Stomach smooth muscle (tissue), 2 donors: ENCODE results near the gene KIAA0319L.

Source experiments
- H3K27ac ChIP-seq: one replicate; pipeline ENCODE4 v1.7.0; 2013; ENCODE audit warnings: mild to moderate bottlenecking, low read length, inconsistent platforms
- H3K27me3 ChIP-seq, 2 donors: one replicate each; pipeline ENCODE4 v1.7.0; 2013; ENCODE audit warnings: low read length in 2 of 2; ENCODE audit not compliant: insufficient read depth in 2 of 2, control insufficient read depth in 1 of 2
- H3K36me3 ChIP-seq, 2 donors: one replicate each; pipeline ENCODE4 v1.7.0; 2013; ENCODE audit warnings: low read length in 2 of 2; ENCODE audit not compliant: control insufficient read depth in 2 of 2, insufficient read depth in 2 of 2
- H3K4me1 ChIP-seq: one replicate; pipeline ENCODE4 v1.7.0; 2013; ENCODE audit warnings: low read length; ENCODE audit not compliant: control insufficient read depth, insufficient read depth
- H3K4me3 ChIP-seq, 2 donors: one replicate each; pipeline ENCODE4 v1.7.0; 2013; ENCODE audit warnings: low read length in 2 of 2
- H3K9ac ChIP-seq, 2 donors: one replicate each; pipeline ENCODE4 v1.7.0; 2013; ENCODE audit warnings: low read length in 2 of 2, mild to moderate bottlenecking in 1 of 2
- H3K9me3 ChIP-seq, 2 donors: one replicate each; pipeline ENCODE4 v1.7.0; 2013; ENCODE audit warnings: low read length in 2 of 2; ENCODE audit not compliant: control insufficient read depth in 2 of 2
- donor health status: healthy.
- donor health status: Pancreatic carcinoma.

KIAA0319L gene

DNA sequence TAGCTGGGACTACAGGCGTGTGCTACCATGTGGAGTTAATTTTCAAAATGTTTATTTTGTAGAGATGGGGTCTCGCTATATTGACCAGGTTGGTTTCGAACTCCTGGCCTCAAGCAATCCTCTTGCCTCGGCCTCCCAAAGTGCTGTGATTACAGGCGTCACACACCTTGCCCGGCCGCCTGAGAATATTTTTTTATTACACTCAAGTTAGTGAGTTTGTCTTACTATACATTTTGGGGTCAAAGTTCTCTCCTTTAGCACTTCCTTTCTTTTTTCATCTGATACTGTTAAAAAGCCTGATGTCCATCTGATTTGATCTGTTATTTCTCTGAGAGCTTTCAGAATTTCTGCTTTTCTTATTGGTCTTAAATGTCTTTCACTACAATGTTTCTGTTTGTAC, 128.8 kb downstream of the KIAA0319L start:
- H3K4me1 ChIP-seq, result no peaks in the 10 kb centered on the region
- H3K4me3 ChIP-seq, result no peak overlapping the region
- H3K27me3 ChIP-seq, result no peaks in the 10 kb centered on the region
- peaks cover 4 to 14% of the 10 kb centered on the region in 2 donors for H3K36me3 ChIP-seq
- H3K9ac ChIP-seq, result no peak overlapping the region
- no peak overlapping the region for H3K27ac ChIP-seq
- no peaks in the 10 kb centered on the region for H3K9me3 ChIP-seq

DNA sequence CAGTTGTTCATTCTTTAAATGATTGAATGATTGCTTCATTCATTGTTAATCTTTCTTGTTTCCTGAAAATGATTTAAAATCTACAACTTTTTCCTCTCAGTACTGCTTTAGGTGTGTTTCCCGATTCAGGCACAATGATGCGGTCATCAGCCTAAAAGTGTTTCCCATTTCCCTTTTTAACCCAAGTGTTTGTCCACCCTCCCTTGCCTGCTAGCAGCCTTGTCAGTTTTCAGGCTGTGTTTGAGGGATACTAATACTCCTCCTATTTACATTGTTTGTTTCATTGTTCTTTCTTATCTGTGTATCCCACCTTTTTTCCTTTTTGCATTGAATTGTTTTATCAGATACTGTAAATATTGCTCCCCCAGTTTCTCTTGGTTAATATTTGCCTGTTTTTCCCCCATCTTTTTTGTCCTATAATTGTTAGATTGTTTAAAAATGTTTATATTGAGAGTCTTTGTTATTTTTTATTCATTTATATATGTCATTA, 131.1 kb downstream of the KIAA0319L start:
- no peak overlapping the region for H3K27ac ChIP-seq
- no peaks in the 10 kb centered on the region for H3K4me1 ChIP-seq
- H3K9ac ChIP-seq, result no peak overlapping the region
- no peak overlapping the region for H3K4me3 ChIP-seq
- no peaks in the 10 kb centered on the region for H3K9me3 ChIP-seq
- no peaks in the 10 kb centered on the region for H3K27me3 ChIP-seq
- H3K36me3 ChIP-seq, result peaks cover 1 to 3% of the 10 kb centered on the region in 2 donors

DNA sequence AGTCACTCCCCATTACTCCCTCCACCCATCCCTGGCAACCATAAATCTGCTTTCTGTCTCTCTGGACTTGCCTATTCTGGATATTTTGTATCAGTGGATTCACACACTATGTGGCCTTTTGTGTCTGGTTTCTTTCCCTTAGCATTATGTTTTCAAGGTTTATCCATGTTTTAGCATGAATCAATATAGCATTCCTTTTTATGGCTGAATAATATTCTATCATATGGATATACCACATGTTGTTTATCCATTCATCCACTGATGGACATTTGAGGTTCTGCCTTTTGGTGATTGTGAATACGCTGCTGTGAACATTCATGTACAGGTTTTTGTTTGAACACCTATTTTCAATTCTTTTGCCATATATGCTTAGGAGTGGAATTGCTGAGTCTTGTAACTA, 148.3 kb downstream of the KIAA0319L start:
- Histone ChIP-seq H3K9ac (no peak overlapping the region), H3K36me3 (peaks cover 20 to 28% of the 10 kb centered on the region in 2 donors), H3K4me3 (no peak overlapping the region), H3K27ac (no peak overlapping the region), H3K27me3 (no peaks in the 10 kb centered on the region), H3K4me1 (no peaks in the 10 kb centered on the region), H3K9me3 (no peaks in the 10 kb centered on the region)

DNA sequence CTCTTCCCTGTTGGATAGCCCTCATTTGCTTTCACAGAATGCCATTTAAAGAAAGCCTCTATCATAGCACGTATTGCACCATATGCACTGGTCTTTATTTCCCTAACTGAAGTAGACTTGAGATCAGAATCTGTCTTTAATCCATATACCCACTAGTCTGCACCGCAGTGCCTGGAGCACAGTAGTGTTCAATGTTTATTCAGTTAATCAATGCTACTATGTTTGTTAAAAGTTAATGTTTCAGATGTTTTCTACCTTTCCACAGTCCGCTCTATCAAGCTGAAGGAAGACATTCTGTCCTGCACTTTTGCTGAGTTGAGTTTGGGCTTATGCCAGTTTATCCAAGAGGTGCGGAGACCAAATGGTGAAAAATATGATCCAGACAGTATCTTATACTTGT, 149.5 kb downstream of the KIAA0319L start:
- no peaks in the 10 kb centered on the region for H3K27me3 ChIP-seq
- no peaks in the 10 kb centered on the region for H3K4me1 ChIP-seq
- no peaks in the 10 kb centered on the region for H3K9me3 ChIP-seq
- H3K27ac ChIP-seq, result no peak overlapping the region
- no peak overlapping the region for H3K9ac ChIP-seq
- H3K4me3 ChIP-seq, result no peak overlapping the region
- H3K36me3 ChIP-seq, result peaks cover 22 to 28% of the 10 kb centered on the region in 2 donors

DNA sequence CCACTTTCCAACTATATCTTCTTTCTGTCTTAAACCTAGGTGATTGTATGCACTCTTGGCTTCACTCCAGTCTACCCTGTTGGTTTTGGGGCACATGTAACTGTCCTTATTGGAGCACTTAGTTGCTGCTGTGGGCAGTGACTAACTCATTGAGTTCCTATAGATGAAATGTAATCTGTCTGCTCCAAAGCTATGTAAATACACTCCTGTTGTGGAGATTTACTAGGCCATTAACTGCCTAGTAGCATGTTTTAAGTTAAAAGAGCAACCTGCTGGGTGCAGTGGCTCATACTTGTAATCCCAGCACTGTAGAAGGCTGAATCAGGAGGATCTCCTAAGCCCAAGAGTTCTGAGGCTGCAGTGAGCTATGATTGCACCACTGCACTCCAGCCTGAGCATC, 151.1 kb downstream of the KIAA0319L start:
- Histone ChIP-seq H3K36me3 (peaks cover 28 to 29% of the 10 kb centered on the region in 2 donors), H3K9me3 (no peaks in the 10 kb centered on the region), H3K27ac (no peak overlapping the region), H3K27me3 (no peaks in the 10 kb centered on the region), H3K9ac (no peak overlapping the region), H3K4me1 (no peaks in the 10 kb centered on the region), H3K4me3 (no peak overlapping the region)

DNA sequence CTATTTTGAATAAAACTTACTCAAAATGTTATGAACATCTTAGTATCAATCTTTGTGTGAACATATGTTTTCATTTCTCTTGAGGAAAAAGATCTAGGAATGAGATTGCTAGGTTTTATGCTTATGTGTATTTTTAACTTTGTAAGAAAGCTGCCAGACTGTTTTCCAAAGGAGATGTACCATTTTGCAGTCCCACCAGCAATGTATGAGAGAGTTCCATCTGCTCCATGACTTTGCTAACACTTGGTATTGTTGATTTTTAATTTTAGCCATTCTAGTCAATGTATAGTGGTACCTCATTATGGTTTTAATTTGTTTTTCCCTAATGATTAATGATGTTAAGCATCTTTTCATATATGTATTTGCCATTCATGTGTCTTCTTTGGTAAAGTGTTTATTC, 156.2 kb downstream of the KIAA0319L start:
- no peak overlapping the region for H3K9ac ChIP-seq
- H3K27me3 ChIP-seq, result no peaks in the 10 kb centered on the region
- peaks cover 25 to 44% of the 10 kb centered on the region in 2 donors for H3K36me3 ChIP-seq
- no peak overlapping the region for H3K27ac ChIP-seq
- H3K9me3 ChIP-seq, result no peaks in the 10 kb centered on the region
- H3K4me1 ChIP-seq, result no peaks in the 10 kb centered on the region
- H3K4me3 ChIP-seq, result no peak overlapping the region

DNA sequence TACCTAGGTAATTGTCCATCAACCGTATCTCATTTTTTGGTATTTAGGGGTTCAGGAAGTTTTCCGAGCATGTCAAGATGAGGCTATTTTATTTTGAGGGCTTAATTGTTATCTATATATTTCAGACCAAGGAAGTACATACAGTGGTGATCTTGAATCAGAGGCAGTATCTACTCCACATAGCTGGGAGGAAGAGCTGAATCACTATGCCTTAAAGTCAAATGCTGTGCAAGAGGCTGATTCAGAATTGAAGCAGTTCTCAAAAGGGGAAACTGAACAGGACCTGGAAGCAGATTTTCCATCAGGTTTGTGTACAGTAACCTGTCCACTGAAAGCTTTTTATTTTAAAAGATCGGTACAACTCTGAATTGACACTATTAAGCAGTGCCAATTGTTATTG, 158.5 kb downstream of the KIAA0319L start:
- H3K27me3 ChIP-seq, result no peaks in the 10 kb centered on the region
- H3K4me1 ChIP-seq, result no peaks in the 10 kb centered on the region
- no peaks in the 10 kb centered on the region for H3K9me3 ChIP-seq
- no peak overlapping the region for H3K27ac ChIP-seq
- H3K4me3 ChIP-seq, result no peak overlapping the region
- peaks cover 31 to 50% of the 10 kb centered on the region in 2 donors for H3K36me3 ChIP-seq
- H3K9ac ChIP-seq, result no peak overlapping the region

DNA sequence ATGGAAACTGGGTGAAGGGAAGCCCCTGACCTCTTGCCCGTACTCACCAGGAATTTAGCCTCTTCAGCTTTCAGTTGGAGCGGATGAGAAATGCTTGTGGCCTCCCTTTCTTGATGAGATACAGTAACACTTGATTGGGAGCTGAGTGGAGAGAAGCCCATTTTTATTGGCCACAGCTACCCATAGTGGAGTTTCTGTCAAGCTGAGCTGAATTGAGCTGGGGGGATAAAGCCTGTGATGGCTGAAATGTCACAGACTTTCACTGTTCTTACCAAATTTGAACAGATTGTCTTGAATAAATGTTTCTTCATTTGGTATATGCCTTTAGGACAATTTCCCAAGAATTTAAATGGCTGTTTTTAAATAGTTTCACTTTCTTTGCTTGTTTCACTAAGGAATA, 162.8 kb downstream of the KIAA0319L start:
- Histone ChIP-seq H3K27me3 (no peaks in the 10 kb centered on the region), H3K36me3 (peaks cover 36 to 45% of the 10 kb centered on the region in 2 donors), H3K9me3 (no peaks in the 10 kb centered on the region), H3K9ac (no peak overlapping the region), H3K4me1 (no peaks in the 10 kb centered on the region), H3K4me3 (no peak overlapping the region), H3K27ac (no peak overlapping the region)

DNA sequence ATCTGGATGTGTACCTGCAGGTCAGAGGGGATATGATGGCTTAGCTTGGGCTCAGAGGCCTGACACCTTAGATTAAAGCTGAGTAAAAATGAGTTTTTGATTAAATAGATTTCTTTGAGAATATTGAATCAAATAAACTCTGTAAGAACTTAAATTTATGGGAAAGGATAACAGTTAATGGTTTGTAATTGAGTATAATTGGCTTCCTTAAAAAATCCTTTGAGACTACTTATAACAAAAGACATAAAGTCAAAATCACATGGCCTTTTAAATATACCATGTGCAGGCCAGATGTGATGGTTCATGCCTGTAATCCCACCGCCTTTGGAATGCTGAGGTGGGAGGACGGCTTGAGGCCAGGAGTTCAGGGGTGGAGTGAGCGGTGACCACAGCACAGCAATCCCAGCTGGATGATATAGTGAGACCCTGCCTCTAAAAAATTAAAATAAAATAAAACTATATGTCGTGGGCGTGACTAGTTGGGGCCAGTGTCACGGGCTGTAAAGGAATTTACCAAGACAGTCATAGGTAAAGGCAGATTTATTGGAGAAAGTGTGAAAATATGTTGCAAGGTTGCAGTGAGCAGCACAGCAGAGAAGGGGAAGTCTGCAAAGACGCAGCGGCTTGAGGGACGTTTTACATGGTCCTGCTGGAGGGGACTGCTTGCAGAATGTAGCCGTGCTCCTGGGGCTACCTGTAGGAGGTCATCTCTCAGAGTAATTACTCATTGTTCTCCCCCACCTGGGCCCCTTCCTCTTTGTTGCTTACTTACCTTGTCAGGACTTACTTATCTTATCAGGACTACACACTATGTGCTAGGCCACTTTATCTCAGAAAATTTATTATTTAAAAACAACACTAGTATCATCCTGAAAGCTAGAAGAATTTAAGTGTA, 166.4 kb downstream of the KIAA0319L start:
- no peaks in the 10 kb centered on the region for H3K9me3 ChIP-seq
- peaks cover 29 to 32% of the 10 kb centered on the region in 2 donors for H3K36me3 ChIP-seq
- no peak overlapping the region for H3K9ac ChIP-seq
- H3K27ac ChIP-seq, result no peak overlapping the region
- no peaks in the 10 kb centered on the region for H3K4me1 ChIP-seq
- H3K4me3 ChIP-seq, result no peak overlapping the region
- H3K27me3 ChIP-seq, result no peaks in the 10 kb centered on the region

DNA sequence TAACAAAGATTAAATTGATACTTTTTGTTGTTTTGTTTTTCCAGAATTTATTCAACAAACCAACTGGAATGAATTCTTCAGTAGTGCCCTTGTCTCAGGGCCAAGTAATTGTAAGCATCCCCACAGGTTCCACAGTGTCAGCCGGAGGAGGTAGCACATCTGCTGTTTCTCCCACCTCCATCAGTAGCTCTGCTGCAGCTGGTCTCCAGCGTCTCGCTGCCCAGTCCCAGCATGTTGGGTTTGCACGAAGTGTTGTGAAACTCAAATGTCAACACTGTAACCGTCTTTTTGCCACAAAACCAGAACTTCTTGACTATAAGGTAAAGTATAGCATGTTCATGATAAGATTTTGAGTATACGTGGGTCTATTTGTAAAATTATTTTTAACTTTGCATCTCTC, 170.2 kb downstream of the KIAA0319L start:
- Histone ChIP-seq H3K27me3 (no peaks in the 10 kb centered on the region), H3K9ac (no peak overlapping the region), H3K36me3 (peaks cover 15 to 16% of the 10 kb centered on the region in 2 donors), H3K4me1 (no peaks in the 10 kb centered on the region), H3K9me3 (no peaks in the 10 kb centered on the region), H3K27ac (no peak overlapping the region), H3K4me3 (no peak overlapping the region)

DNA sequence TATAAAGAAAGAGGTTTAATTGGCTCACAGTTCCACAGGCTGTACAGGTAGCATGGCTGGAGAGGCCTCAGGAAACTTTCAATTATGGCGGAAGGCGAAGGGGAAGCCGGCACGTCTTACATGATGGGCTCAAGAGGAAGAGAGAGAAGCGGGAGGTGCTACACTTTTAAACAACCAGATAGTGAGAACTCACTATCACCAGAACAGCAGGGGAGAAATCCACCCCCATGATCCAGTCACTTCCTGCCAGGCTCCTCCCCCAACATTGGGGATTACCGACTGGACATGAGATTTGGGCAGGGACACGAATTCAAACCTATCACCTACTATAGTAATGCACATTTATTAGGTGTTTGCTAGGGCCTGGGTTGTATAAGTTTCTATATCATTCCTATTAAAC, 170.9 kb downstream of the KIAA0319L start:
- Histone ChIP-seq H3K36me3 (peaks cover 19% of the 10 kb centered on the region in 2 donors), H3K4me1 (no peaks in the 10 kb centered on the region), H3K9me3 (no peaks in the 10 kb centered on the region), H3K9ac (no peak overlapping the region), H3K4me3 (no peak overlapping the region), H3K27ac (no peak overlapping the region), H3K27me3 (no peaks in the 10 kb centered on the region)
